H1 (cell line): Measurements from ENCODE around the gene EID1. TPM values are rescaled to one million over a fixed set of nuclear protein-coding genes. Genes with fewer than 3 reads are reported as not detected.

ENCODE experiments used
- BRCA1 ChIP-seq: IDR thresholded peaks from 2 replicates; pipeline ENCODE4 v1.6.1; 2012; ENCODE audit warnings: low read depth, low read length, improper control_type of control experiment
- CBX5 ChIP-seq: fragments of 300-800, 300-1000 bp; sonication (generic); IDR thresholded peaks from 2 replicates; pipeline ENCODE4 v1.7.1; 2016; ENCODE audit warnings: antibody characterized with exemption, low read length, low read depth
- YY1 ChIP-seq: IDR thresholded peaks from 2 replicates; pipeline ENCODE4 v1.6.1; 2011; ENCODE audit warnings: low read depth, mild to moderate bottlenecking, low read length
- polyA plus RNA-seq, 7 experiments: library from polyadenylated mRNA; depleted of rRNA in 3 of 7; stranded (reverse) in 5 of 7; unstranded in 2 of 7; fragments of >200 nt in 5 of 7; fragments of 200-250 nt in 2 of 7; gene quantifications; 1 replicate in 5 of 7; 2 replicates in 1 of 7; 4 replicates in 1 of 7; pipeline versions ENCODE4 v1.2.1 to v1.2.3, GENCODE V29; 2011 to 2013; ENCODE audit warnings: missing spikeins in 2 of 7, mixed read lengths in 2 of 7
- total RNA-seq: library from RNA; stranded (reverse); fragmentation: NEBNext Ultra II Directional; extraction: Animal tissue kit (Norgen Biotek cat#: 25700); gene quantifications from 2 replicates; pipeline ENCODE4 v1.2.1, GENCODE V29; 2021

The EID1 gene
- total and polyA plus RNA-seq, 2 of the 8 experiments (the other 6 are each of a cell fraction or from before 2014, with no cell fraction given): 101 to 110 TPM

- TF ChIP-seq BRCA1: no peak
- no peak for TF ChIP-seq YY1
- no peak for TF ChIP-seq CBX5
- TF ChIP-seq, all 59 proteins: peak for 0
Measured at GRCh38 chr15:48904758-48905157, 26.8 kb downstream of the EID1 start (continued).
